Uterine smooth muscle cell (primary cell): Measurements from ENCODE around the gene ARHGAP32. TPM values are rescaled to one million over a fixed set of nuclear protein-coding genes. Genes with fewer than 3 reads are reported as not detected.

Source experiments
- total RNA-seq: library from RNA; depleted of rRNA; stranded (reverse); fragments of >200 nt; gene quantifications from 2 replicates; pipeline ENCODE4 v1.2.3, GENCODE V29; 2014

Gene ARHGAP32
- 16.4 and 18.8 TPM in 2 replicates for total RNA-seq

DNA sequence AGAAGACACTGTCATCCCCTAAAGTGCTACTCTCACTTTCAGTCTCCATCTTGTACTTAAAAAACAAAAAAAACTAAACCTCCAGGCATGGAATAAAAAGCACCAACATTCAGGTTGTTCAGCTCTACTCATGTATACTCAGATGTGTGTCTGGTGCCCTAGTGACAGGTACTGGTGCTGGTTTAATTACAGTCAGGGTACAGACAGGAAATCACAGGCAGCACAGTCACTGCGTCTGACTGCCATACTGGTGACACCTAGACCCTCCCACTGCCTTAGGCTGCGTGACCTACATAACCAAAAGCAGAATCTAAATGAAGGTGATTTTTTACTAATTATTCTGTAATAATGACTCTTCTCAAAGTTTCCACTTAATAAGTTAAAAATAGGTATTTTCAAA, at the start of gene ARHGAP32:
ARHGAP32 (minus strand) TSS at position 176 of the 400 bp plus-strand sequence; CDS start at position 49, 127 bp downstream.

DNA sequence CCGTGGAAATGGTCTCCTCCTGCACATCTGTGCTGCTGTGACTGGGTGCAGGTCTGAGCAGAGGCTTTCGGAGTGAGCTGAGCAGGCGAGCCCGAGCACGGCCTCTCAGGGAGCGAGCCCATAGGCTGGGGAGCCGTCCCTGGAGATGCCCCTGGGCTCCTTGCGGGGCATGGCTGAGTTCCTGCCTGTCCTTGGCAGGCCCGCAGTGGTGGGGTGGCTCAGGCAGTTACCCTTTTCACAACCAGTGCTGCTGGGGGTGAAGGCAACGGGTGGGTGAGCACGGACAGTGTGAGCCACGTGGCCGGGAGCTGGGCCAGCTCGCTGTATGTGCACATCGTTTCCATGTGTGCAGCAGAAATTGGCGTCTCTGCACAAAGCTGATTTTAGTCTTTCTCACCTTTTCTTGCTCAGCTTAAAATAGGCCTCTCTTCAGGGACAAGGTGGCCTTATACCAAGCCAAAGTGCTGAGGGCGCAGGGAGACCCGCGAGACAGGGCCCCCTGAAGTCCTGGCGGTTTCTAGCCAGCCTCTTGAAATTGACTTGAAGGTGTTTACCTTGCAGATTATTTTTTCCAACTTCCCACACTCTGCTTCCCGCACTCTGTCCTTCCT, 249.2 kb downstream of the ARHGAP32 start, which contains the start of gene TP53AIP1:
TP53AIP1 (minus strand) TSS at position 55 of the 611 bp plus-strand sequence. CDS start 5,053 bp downstream, outside the sequence.

Other genes with a start within 250 kb of the ARHGAP32 start
- not detected in 2 replicates for gene TP53AIP1, start 249.5 kb downstream of the ARHGAP32 start, total RNA-seq
- not detected in 2 replicates for gene BARX2, start 183.5 kb upstream of the ARHGAP32 start, total RNA-seq